Kidney (tissue), 14 donors: ENCODE results near the gene SLC49A4. TPM values are rescaled to one million over a fixed set of nuclear protein-coding genes. Genes with fewer than 3 reads are reported as not detected.

Source experiments
- DNase-seq, 5 donors: peaks; one replicate each; pipeline ENCODE4 v3.0.0-alpha.2; 2013 to 2020
- FAIRE-seq: peaks from 2 replicates; lab custom pipeline; 2012; peaks lifted over from hg19 to GRCh38; lab: Jason Lieb, UNC
- H3K27ac ChIP-seq, 2 donors: one replicate each; pipeline ENCODE4 v1.7.0; 2013; ENCODE audit warnings: low read depth in 2 of 2, low read length in 2 of 2, inconsistent platforms in 1 of 2
- H3K27me3 ChIP-seq: one replicate; pipeline ENCODE4 v1.7.1; 2013; ENCODE audit warnings: low read length, inconsistent platforms; ENCODE audit not compliant: control insufficient read depth, insufficient read depth
- H3K36me3 ChIP-seq, 3 donors: one replicate each; pipeline versions ENCODE4 v1.7.0 to v1.7.1; 2013; ENCODE audit warnings: low read length in 3 of 3, control low read depth in 1 of 3, inconsistent platforms in 1 of 3; ENCODE audit not compliant: insufficient read depth in 3 of 3, control insufficient read depth in 2 of 3
- H3K4me1 ChIP-seq, 3 donors: one replicate each; pipeline versions ENCODE4 v1.7.0 to v1.7.1; 2013; ENCODE audit warnings: low read length in 3 of 3, inconsistent platforms in 1 of 3, low read depth in 1 of 3; ENCODE audit not compliant: control insufficient read depth in 2 of 3, insufficient read depth in 2 of 3
- H3K4me3 ChIP-seq, 3 donors: one replicate each; pipeline versions ENCODE4 v1.7.0 to v1.8.1; 2013; ENCODE audit warnings: low read length in 3 of 3, control low read depth in 1 of 3, inconsistent platforms in 1 of 3
- H3K9ac ChIP-seq, 3 donors: one replicate each; pipeline versions ENCODE4 v1.7.0 to v1.7.1; 2013; ENCODE audit warnings: low read length in 3 of 3, control low read depth in 1 of 3, inconsistent platforms in 1 of 3
- H3K9me3 ChIP-seq, 3 donors: one replicate each; pipeline versions ENCODE4 v1.7.0 to v1.7.1; 2013; ENCODE audit warnings: low read length in 3 of 3, control low read depth in 1 of 3, inconsistent platforms in 1 of 3; ENCODE audit not compliant: control insufficient read depth in 2 of 3, insufficient read depth in 1 of 3
- CTCF ChIP-seq: IDR thresholded peaks from 3 replicates; pipeline ENCODE4 v1.5.1; 2012; ENCODE audit warnings: mild to moderate bottlenecking, moderate library complexity, borderline replicate concordance; ENCODE audit not compliant: insufficient read depth; ENCODE audit errors: extremely low read depth
- intact Hi-C: fragments of 100-400 bp; cut with DNase I; formaldehyde crosslinking; loops from one replicate; pipeline ENCODE4 v1.11.1; 2022
- polyA plus RNA-seq: library from polyadenylated mRNA; stranded (reverse); fragments of 350-450 nt; fragmentation: Illumina TruSeq; extraction: RNeasy Lipid Tissue Mini Kit (QIAGEN cat#74804); gene quantifications from one replicate; pipeline ENCODE4 v1.2.3, GENCODE V29; 2014; ENCODE audit warnings: low read depth, low replicate concordance; ENCODE audit not compliant: insufficient read depth
- total RNA-seq: library from RNA; stranded (reverse); fragmentation: NEBNext Ultra II Directional; extraction: Animal tissue kit (Norgen Biotek cat#: 25700); gene quantifications from one replicate; pipeline ENCODE4 v1.2.1, GENCODE V29; 2021
- donor health status: control.
- donor health status: control.
- donor health status: control.
- donor health status: control.
- donor health status: control.
- donor health status: DM: yes; HTN: yes; CAD: no.
- donor health status: Normal renal cell carcinoma (clear cell type).

SLC49A4 gene
- total and polyA plus RNA-seq, 2 donors from 2014 or later = 10.4 to 21.7 TPM

GRCh38 chr3:122859021-122859805 lies 64.3 kb downstream of the SLC49A4 start:
- H3K36me3 ChIP-seq = peaks cover 0 to 7% (median 0%) of the 10 kb centered on the region in 3 donors
- H3K4me3 ChIP-seq = no peak overlapping the region
- no peaks in the 10 kb centered on the region for H3K9me3 ChIP-seq
- no peak overlapping the region for H3K9ac ChIP-seq
- no peak for FAIRE-seq
- no peak overlapping the region for H3K27ac ChIP-seq
- TF ChIP-seq CTCF = no peak
- H3K27me3 ChIP-seq = no peaks in the 10 kb centered on the region
- intact Hi-C loops = no loop called here
- DNase-seq = no peak
- no peaks in the 10 kb centered on the region for H3K4me1 ChIP-seq

GRCh38 chr3:122862381-122862780 lies 67.5 kb downstream of the SLC49A4 start:
- Histone ChIP-seq H3K36me3 (peaks cover 0 to 7% (median 0%) of the 10 kb centered on the region in 3 donors), H3K4me3 (no peak overlapping the region), H3K9ac (no peak overlapping the region), H3K4me1 (no peaks in the 10 kb centered on the region), H3K27me3 (no peaks in the 10 kb centered on the region), H3K9me3 (no peaks in the 10 kb centered on the region), H3K27ac (no peak overlapping the region)
- TF ChIP-seq CTCF = no peak
- DNase-seq (no peak), FAIRE-seq (no peak)
- intact Hi-C loops = no loop called here

GRCh38 chr3:122864498-122864897 lies 69.6 kb downstream of the SLC49A4 start:
- no peak overlapping the region for H3K9ac ChIP-seq
- no peaks in the 10 kb centered on the region for H3K9me3 ChIP-seq
- FAIRE-seq (no peak), DNase-seq (no peak)
- H3K4me3 ChIP-seq = no peak overlapping the region
- no peaks in the 10 kb centered on the region for H3K4me1 ChIP-seq
- intact Hi-C loops = no loop called here
- H3K36me3 ChIP-seq = peaks cover 0 to 7% (median 0%) of the 10 kb centered on the region in 3 donors
- TF ChIP-seq CTCF = no peak
- H3K27me3 ChIP-seq = no peaks in the 10 kb centered on the region
- H3K27ac ChIP-seq = no peak overlapping the region
